ENCODE results near the gene NPAS4. TPM values are rescaled to one million over a fixed set of nuclear protein-coding genes. Genes with fewer than 3 reads are reported as not detected.
A peak's percentile ranks its signal among the peaks of the same experiment; 100 is the strongest.

Gene NPAS4
- total and polyA plus RNA-seq, 2 of the 13 experiments (the other 11 are each of a cell fraction or from before 2014, with no cell fraction given): not detected

GRCh38 chr11:66421492-66422205 is 814 bp downstream of the NPAS4 start (continued):
- TF ChIP-seq ZHX2 (IDR thresholded peaks at IDR 0.05; ENCODE audit: low read depth) (0 out of 2 replicates have a peak, but pooled peaks have one; percentile 31), ZHX2 (CRISPR knock-in tag; IDR thresholded peaks at IDR 0.05; ENCODE audit: borderline replicate concordance) (peak; percentile 100), ZNF678 (CRISPR knock-in tag; IDR thresholded peaks at IDR 0.05) (peak; percentile 100), ZNF451 (CRISPR knock-in tag; IDR thresholded peaks at IDR 0.05) (peak; percentile 100), ZNF883 (CRISPR knock-in tag; IDR thresholded peaks at IDR 0.05; ENCODE audit: not compliant biosample characterization) (peak; percentile 100), ZNF841 (CRISPR knock-in tag; IDR thresholded peaks at IDR 0.05; ENCODE audit: borderline replicate concordance) (peak; percentile 100), POLR2A (IDR thresholded peaks at IDR 0.05; ENCODE audit: insufficient read depth in 1 of 2, low read depth in 2 of 2, low read length in 2 of 2) (no peak), ZNF280B (CRISPR knock-in tag; IDR thresholded peaks at IDR 0.05; ENCODE audit: borderline replicate concordance) (peak; percentile 100), MTERF4 (CRISPR knock-in tag; IDR thresholded peaks at IDR 0.05) (peak; percentile 100), ZNF577 (CRISPR knock-in tag; IDR thresholded peaks at IDR 0.05; ENCODE audit: borderline replicate concordance, low read depth) (peak; percentile 100), HHEX (CRISPR knock-in tag; IDR thresholded peaks at IDR 0.05) (peak; percentile 98), HDAC1 (CRISPR knock-in tag; IDR thresholded peaks at IDR 0.05) (peak; percentile 100), FOXO1 (CRISPR knock-in tag; IDR thresholded peaks at IDR 0.05) (peak; percentile 100), REPIN1 (CRISPR knock-in tag; IDR thresholded peaks at IDR 0.05; ENCODE audit: borderline replicate concordance, low read depth) (peak; percentile 100), TP53 (CRISPR knock-in tag; conservative IDR thresholded peaks at IDR 0.05) (peak; percentile 100), PTBP1 (IDR thresholded peaks at IDR 0.05; ENCODE audit: low read depth, low read length, poor library complexity, severe bottlenecking) (peak; percentile 97), RXRB (CRISPR knock-in tag; IDR thresholded peaks at IDR 0.05; ENCODE audit: borderline replicate concordance) (peak; percentile 100), U2AF2 (IDR thresholded peaks at IDR 0.05; ENCODE audit: low read depth, low read length) (no peak), STAG1 (CRISPR knock-in tag; IDR thresholded peaks at IDR 0.05) (peak; percentile 86), NR2F1 (CRISPR knock-in tag; IDR thresholded peaks at IDR 0.05) (peak; percentile 81 to 99), MTA3 (CRISPR knock-in tag; IDR thresholded peaks at IDR 0.05) (peak; percentile 100)

Data from HepG2 (cell line).